ENCODE measurements around the gene SCN4A.

The SCN4A gene

GRCh38 chr17:63988741-63989621 is 16.3 kb upstream of the SCN4A start:
- Histone ChIP-seq H3K4me1 (ENCODE audit: control insufficient read depth in 2 of 2, insufficient read depth in 1 of 2, low read depth in 1 of 2, low read length in 2 of 2) (peaks cover 0 to 14% of the 10 kb centered on the region in 2 donors), H4K8ac (ENCODE audit: low read depth, low read length) (no peak overlapping the region), H3K36me3 (replicated peaks in 1 of 2; ENCODE audit: control insufficient read depth in 2 of 2, insufficient read depth in 2 of 2, low read length in 2 of 2) (no peaks in the 10 kb centered on the region), H3K79me1 (ENCODE audit: low read depth, low read length) (no peaks in the 10 kb centered on the region), H3K4ac (ENCODE audit: low read length) (no peak overlapping the region), H3K23ac (ENCODE audit: low read depth, low read length, poor library complexity) (peak overlapping the region; percentile 55), H2BK5ac (ENCODE audit: low read length) (peak overlapping the region; percentile 79), H2AFZ (ENCODE audit: low read length) (peak overlapping the region; percentile 89), H2BK12ac (ENCODE audit: low read length) (no peak overlapping the region), H3K18ac (ENCODE audit: low read length) (peak overlapping the region; percentile 92), H2AK5ac (ENCODE audit: low read depth, low read length) (peak overlapping the region; percentile 67), H2BK120ac (ENCODE audit: low read depth, low read length) (no peak overlapping the region), H2BK15ac (ENCODE audit: low read length) (peak overlapping the region; percentile 93), H3K27ac (replicated peaks; ENCODE audit: low read length) (no peak overlapping the region), H3K14ac (ENCODE audit: low read length) (peak overlapping the region; percentile 99), H3K9me3 (replicated peaks in 1 of 2; ENCODE audit: control insufficient read depth in 2 of 2, insufficient read depth in 1 of 2, low read depth in 1 of 2, low read length in 2 of 2) (no peaks in the 10 kb centered on the region), H3K9ac (ENCODE audit: low read depth, low read length, poor library complexity) (peak overlapping the region; percentile 44), H4K91ac (ENCODE audit: low read depth, low read length, poor library complexity) (peak overlapping the region; percentile 53), H3K27me3 (ENCODE audit: control insufficient read depth in 3 of 3, insufficient read depth in 3 of 3, low read depth in 1 of 3, low read length in 3 of 3) (peaks cover 0 to 30% (median 2%) of the 10 kb centered on the region in 3 experiments), H3K4me2 (ENCODE audit: insufficient read depth, low read length, poor library complexity, severe bottlenecking) (no peak overlapping the region), H3K4me3 (ENCODE audit: low read length in 2 of 2) (peak overlapping the region in 1 of 2 donors; percentile 22)
- no peak for DNase-seq (ENCODE audit: low spot score)
- WGBS, 2 donors (ENCODE audit: extremely low coverage in 2 of 2, insufficient read length in 2 of 2, insufficient replicate concordance in 1 of 2), result no CpG with 5 or more reads among the region's 35 CpGs

DNA sequence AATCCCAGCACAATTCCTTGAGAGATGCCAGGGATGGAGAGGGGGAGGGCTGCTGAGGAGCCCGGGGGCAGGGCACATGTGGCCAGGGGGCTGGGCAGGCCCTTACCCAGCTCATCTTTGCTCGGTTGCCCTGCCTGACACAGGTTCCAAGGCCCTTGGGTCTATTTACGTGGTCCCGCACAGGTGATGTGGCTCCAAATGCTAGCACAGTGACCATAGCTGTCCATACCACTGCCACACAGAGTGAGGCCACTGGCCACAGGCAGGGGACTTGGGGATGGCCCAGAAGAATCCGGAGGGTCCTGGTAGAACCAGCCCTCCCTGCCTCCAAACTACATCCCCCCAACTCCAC is 15.4 kb upstream of the SCN4A start:
- peak overlapping the region; percentile 75 for H2BK15ac ChIP-seq (ENCODE audit: low read length)
- peak overlapping the region; percentile 91 for H2AK5ac ChIP-seq (ENCODE audit: low read depth, low read length)
- peaks cover 0 to 25% (median 2%) of the 10 kb centered on the region in 3 experiments for H3K27me3 ChIP-seq (ENCODE audit: control insufficient read depth in 3 of 3, insufficient read depth in 3 of 3, low read depth in 1 of 3, low read length in 3 of 3)
- H4K91ac ChIP-seq (ENCODE audit: low read depth, low read length, poor library complexity), result no peak overlapping the region
- no peak overlapping the region for H3K9ac ChIP-seq (ENCODE audit: low read depth, low read length, poor library complexity)
- H3K4me3 ChIP-seq (ENCODE audit: low read length in 2 of 2), result no peak overlapping the region
- no peak overlapping the region for H4K8ac ChIP-seq (ENCODE audit: low read depth, low read length)
- no peaks in the 10 kb centered on the region for H3K79me1 ChIP-seq (ENCODE audit: low read depth, low read length)
- H2BK120ac ChIP-seq (ENCODE audit: low read depth, low read length), result peak overlapping the region; percentile 54
- H2BK5ac ChIP-seq (ENCODE audit: low read length), result no peak overlapping the region
- H3K14ac ChIP-seq (ENCODE audit: low read length), result peak overlapping the region; percentile 38
- H2AFZ ChIP-seq (ENCODE audit: low read length), result no peak overlapping the region
- H2BK12ac ChIP-seq (ENCODE audit: low read length), result no peak overlapping the region
- peak overlapping the region; percentile 80 for H3K18ac ChIP-seq (ENCODE audit: low read length)
- no peak overlapping the region for H3K23ac ChIP-seq (ENCODE audit: low read depth, low read length, poor library complexity)
- H3K9me3 ChIP-seq (replicated peaks in 1 of 2; ENCODE audit: control insufficient read depth in 2 of 2, insufficient read depth in 1 of 2, low read depth in 1 of 2, low read length in 2 of 2), result no peaks in the 10 kb centered on the region
- H3K27ac ChIP-seq (replicated peaks; ENCODE audit: low read length), result no peak overlapping the region
- no CpG with 5 or more reads among the region's 5 CpGs for WGBS, 2 donors (ENCODE audit: extremely low coverage in 2 of 2, insufficient read length in 2 of 2, insufficient replicate concordance in 1 of 2)
- no peaks in the 10 kb centered on the region for H3K36me3 ChIP-seq (replicated peaks in 1 of 2; ENCODE audit: control insufficient read depth in 2 of 2, insufficient read depth in 2 of 2, low read length in 2 of 2)
- DNase-seq (ENCODE audit: low spot score), result no peak
- peaks cover 0 to 14% of the 10 kb centered on the region in 2 donors for H3K4me1 ChIP-seq (ENCODE audit: control insufficient read depth in 2 of 2, insufficient read depth in 1 of 2, low read depth in 1 of 2, low read length in 2 of 2)
- no peak overlapping the region for H3K4ac ChIP-seq (ENCODE audit: low read length)
- H3K4me2 ChIP-seq (ENCODE audit: insufficient read depth, low read length, poor library complexity, severe bottlenecking), result no peak overlapping the region

DNA sequence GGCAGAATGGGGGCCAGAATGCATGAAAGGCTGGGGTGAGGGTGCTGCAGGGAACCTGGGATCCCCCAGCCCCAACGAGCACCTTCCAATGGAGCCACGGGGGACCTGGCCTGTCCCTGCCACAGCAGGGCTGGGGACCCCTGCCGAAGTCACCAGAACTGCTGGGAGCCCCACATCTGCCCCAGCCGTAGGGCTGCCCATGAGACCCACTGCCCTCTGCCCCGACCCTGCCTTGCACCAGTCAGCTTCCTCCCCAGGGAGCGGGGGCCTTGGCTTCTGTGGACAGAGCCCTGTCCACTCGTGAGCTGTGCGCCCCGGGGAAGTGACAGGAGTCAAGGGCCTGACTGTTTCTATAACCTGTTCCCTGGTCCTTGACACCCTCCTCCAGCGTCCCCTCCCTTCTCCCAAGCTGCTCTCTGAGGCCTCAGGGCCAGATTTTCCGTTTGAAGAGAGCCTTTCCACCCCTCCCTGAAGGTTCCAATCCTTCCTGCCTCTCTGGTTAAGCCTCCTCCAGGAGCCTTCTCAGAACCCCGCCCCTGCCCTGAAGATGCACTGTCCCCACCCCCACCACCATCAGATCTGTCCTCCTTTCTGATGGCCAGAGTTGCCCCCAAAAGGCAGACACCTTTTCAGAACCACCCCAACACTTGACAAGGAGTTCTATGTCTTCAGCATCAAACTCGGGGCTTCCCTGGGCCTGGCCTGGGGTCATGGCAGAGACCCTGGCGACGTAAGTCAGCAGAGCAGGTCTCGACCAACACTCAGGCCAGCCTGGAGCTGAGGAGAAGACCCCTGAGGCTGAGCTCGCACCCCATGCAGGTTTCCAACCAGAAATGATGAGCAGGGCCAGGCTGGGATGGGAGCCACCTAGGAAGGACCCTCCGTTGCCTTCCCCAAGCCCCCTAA is 14.8 kb upstream of the SCN4A start:
- Histone ChIP-seq H3K27ac (replicated peaks; ENCODE audit: low read length) (no peak overlapping the region), H3K36me3 (replicated peaks in 1 of 2; ENCODE audit: control insufficient read depth in 2 of 2, insufficient read depth in 2 of 2, low read length in 2 of 2) (no peaks in the 10 kb centered on the region), H4K91ac (ENCODE audit: low read depth, low read length, poor library complexity) (no peak overlapping the region), H3K4me2 (ENCODE audit: insufficient read depth, low read length, poor library complexity, severe bottlenecking) (no peak overlapping the region), H3K18ac (ENCODE audit: low read length) (peak overlapping the region; percentile 80), H3K4me3 (ENCODE audit: low read length in 2 of 2) (no peak overlapping the region), H3K14ac (ENCODE audit: low read length) (peak overlapping the region; percentile 97), H3K27me3 (ENCODE audit: control insufficient read depth in 3 of 3, insufficient read depth in 3 of 3, low read depth in 1 of 3, low read length in 3 of 3) (peaks cover 0 to 21% (median 0%) of the 10 kb centered on the region in 3 experiments), H2BK12ac (ENCODE audit: low read length) (no peak overlapping the region), H4K8ac (ENCODE audit: low read depth, low read length) (no peak overlapping the region), H2AFZ (ENCODE audit: low read length) (no peak overlapping the region), H3K79me1 (ENCODE audit: low read depth, low read length) (no peaks in the 10 kb centered on the region), H3K9ac (ENCODE audit: low read depth, low read length, poor library complexity) (no peak overlapping the region), H2BK120ac (ENCODE audit: low read depth, low read length) (peak overlapping the region; percentile 54), H3K4me1 (ENCODE audit: control insufficient read depth in 2 of 2, insufficient read depth in 1 of 2, low read depth in 1 of 2, low read length in 2 of 2) (peaks cover 0 to 14% of the 10 kb centered on the region in 2 donors), H2BK15ac (ENCODE audit: low read length) (no peak overlapping the region), H2AK5ac (ENCODE audit: low read depth, low read length) (peak overlapping the region; percentile 91), H2BK5ac (ENCODE audit: low read length) (no peak overlapping the region), H3K23ac (ENCODE audit: low read depth, low read length, poor library complexity) (no peak overlapping the region), H3K4ac (ENCODE audit: low read length) (no peak overlapping the region), H3K9me3 (replicated peaks in 1 of 2; ENCODE audit: control insufficient read depth in 2 of 2, insufficient read depth in 1 of 2, low read depth in 1 of 2, low read length in 2 of 2) (no peaks in the 10 kb centered on the region)
- no peak for DNase-seq (ENCODE audit: low spot score)
- no CpG with 5 or more reads among the region's 18 CpGs for WGBS, 2 donors (ENCODE audit: extremely low coverage in 2 of 2, insufficient read length in 2 of 2, insufficient replicate concordance in 1 of 2)

DNA sequence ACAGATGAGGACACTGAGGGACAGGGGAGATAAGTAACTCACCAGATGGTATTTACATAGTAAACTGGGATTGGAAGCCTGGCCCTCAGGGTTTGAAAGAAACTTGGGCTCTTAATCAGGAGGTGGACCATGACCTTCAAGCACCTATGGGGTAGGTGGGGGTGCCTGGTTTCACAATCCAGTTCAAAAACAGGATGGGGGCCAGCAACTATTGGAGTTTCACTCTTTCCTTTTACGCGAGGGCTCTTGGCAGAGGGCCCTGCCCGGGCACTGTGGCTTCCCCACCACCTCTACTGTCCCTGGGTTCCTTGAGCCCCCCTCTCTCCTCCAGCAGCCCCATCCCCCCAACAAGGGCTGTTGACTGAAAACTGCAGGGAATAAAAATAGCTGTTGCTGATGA is 14.1 kb upstream of the SCN4A start:
- Histone ChIP-seq H3K27ac (replicated peaks; ENCODE audit: low read length) (no peak overlapping the region), H3K23ac (ENCODE audit: low read depth, low read length, poor library complexity) (no peak overlapping the region), H3K4me3 (ENCODE audit: low read length in 2 of 2) (no peak overlapping the region), H3K18ac (ENCODE audit: low read length) (no peak overlapping the region), H4K91ac (ENCODE audit: low read depth, low read length, poor library complexity) (no peak overlapping the region), H3K4ac (ENCODE audit: low read length) (peak overlapping the region; percentile 53), H2AK5ac (ENCODE audit: low read depth, low read length) (no peak overlapping the region), H2BK12ac (ENCODE audit: low read length) (no peak overlapping the region), H3K14ac (ENCODE audit: low read length) (peak overlapping the region; percentile 97), H4K8ac (ENCODE audit: low read depth, low read length) (no peak overlapping the region), H3K4me2 (ENCODE audit: insufficient read depth, low read length, poor library complexity, severe bottlenecking) (no peak overlapping the region), H2BK5ac (ENCODE audit: low read length) (no peak overlapping the region), H3K27me3 (ENCODE audit: control insufficient read depth in 3 of 3, insufficient read depth in 3 of 3, low read depth in 1 of 3, low read length in 3 of 3) (peaks cover 0 to 15% (median 0%) of the 10 kb centered on the region in 3 experiments), H2BK15ac (ENCODE audit: low read length) (no peak overlapping the region), H2AFZ (ENCODE audit: low read length) (no peak overlapping the region), H2BK120ac (ENCODE audit: low read depth, low read length) (no peak overlapping the region), H3K79me1 (ENCODE audit: low read depth, low read length) (no peaks in the 10 kb centered on the region), H3K36me3 (replicated peaks in 1 of 2; ENCODE audit: control insufficient read depth in 2 of 2, insufficient read depth in 2 of 2, low read length in 2 of 2) (no peaks in the 10 kb centered on the region), H3K4me1 (ENCODE audit: control insufficient read depth in 2 of 2, insufficient read depth in 1 of 2, low read depth in 1 of 2, low read length in 2 of 2) (peaks cover 0 to 14% of the 10 kb centered on the region in 2 donors), H3K9me3 (replicated peaks in 1 of 2; ENCODE audit: control insufficient read depth in 2 of 2, insufficient read depth in 1 of 2, low read depth in 1 of 2, low read length in 2 of 2) (peaks cover 3% of the 10 kb centered on the region in 2 donors), H3K9ac (ENCODE audit: low read depth, low read length, poor library complexity) (no peak overlapping the region)
- WGBS, 2 donors (ENCODE audit: extremely low coverage in 2 of 2, insufficient read length in 2 of 2, insufficient replicate concordance in 1 of 2), result no CpG with 5 or more reads among the region's 3 CpGs
- DNase-seq (ENCODE audit: low spot score), result no peak
